Adrenal gland (tissue), 5 donors: Measurements from ENCODE around the gene CEACAM18.

Source experiments
- CTCF ChIP-seq, 6 experiments: fragments of 450-650 bp in 4 of 6; fragments of 200-600 bp in 2 of 6; sonication (generic) in 1 of 6; IDR thresholded peaks; 1 replicate in 5 of 6; 2 replicates in 1 of 6; pipeline versions ENCODE4 v1.5.1 to v1.8.0; 2016 to 2021; ENCODE audit warnings: antibody characterized with exemption in 6 of 6, mild to moderate bottlenecking in 2 of 6, moderate library complexity in 1 of 6
- POLR2A ChIP-seq, 2 donors: fragments of 450-650 bp; IDR thresholded peaks; one replicate each; pipeline ENCODE4 v1.6.1; 2017; ENCODE audit warnings: antibody characterized with exemption in 2 of 2, mild to moderate bottlenecking in 2 of 2, moderate library complexity in 1 of 2
- donor health status: DM: no; HTN: no; CAD: no.

DNA sequence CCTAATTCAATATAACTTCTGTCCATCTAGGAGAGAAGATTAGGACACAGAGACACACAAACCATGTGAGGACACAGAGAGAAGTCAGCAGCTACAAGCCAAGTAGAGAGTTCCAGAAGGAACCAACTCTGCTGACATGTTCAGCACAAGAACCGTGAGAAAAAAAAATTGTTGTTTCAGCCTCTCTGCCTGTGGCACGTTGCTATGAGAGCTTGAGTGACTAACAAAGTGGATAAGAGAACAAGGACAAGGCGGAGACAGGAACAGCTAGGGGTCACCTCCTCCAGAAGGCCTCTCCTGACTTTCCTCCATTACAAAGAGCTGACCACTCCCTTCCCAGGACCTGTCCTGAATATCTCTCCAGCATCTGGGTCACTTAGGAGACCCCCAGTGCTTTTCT, 28.9 kb downstream of the CEACAM18 start:
- TF ChIP-seq POLR2A (IDR thresholded peaks at IDR 0.05) (no peak), CTCF (IDR thresholded peaks at IDR 0.05) (no peak)
